Kidney capillary endothelial cell (primary cell): ENCODE measurements around the gene CD151.

Source experiments
- DNase-seq: peaks from one replicate; pipeline ENCODE4 v3.0.0-alpha.2; 2018; ENCODE audit warnings: low spot score

The CD151 gene

DNA sequence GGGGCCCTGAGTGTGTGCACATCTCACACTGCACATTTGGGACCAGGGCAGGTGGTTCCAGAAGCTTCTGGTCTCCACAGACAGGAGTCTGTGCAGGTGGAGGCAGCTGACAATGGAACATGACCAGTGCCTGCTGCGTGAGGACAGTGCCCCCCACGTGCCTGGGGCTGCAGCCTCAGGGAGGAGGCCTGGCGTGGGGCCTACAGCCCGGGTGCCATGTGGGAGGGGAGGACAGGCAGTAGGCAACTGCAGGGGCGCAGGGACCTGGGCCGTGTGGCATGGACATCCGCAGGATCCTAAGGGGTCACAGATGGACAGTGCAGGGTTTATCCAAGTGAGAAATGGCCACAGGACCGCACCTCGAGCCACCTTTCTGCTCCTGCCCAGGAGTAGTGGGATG is 38.7 kb downstream of the CD151 start:
- DNase-seq = no peak

DNA sequence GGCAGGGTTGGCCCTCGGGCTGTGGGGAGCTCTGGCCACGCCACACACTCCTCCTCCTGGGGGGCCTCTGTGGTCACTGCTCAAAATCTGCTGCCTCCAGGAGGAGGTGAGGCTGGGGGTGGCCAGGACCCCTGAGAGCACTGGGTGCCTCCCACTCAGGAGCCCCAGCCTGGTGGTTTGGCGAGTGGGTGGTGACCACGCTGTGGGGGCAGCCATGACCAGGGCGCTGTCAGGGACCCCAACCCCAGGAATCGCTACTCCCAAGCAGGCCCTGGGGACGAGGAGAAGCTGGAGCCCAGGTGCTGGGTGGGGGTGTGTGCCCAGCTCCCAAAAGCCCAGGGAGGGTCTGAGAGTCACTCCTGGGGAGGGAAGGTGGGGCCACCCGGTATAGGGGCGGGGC is 40.0 kb downstream of the CD151 start:
- no peak for DNase-seq

DNA sequence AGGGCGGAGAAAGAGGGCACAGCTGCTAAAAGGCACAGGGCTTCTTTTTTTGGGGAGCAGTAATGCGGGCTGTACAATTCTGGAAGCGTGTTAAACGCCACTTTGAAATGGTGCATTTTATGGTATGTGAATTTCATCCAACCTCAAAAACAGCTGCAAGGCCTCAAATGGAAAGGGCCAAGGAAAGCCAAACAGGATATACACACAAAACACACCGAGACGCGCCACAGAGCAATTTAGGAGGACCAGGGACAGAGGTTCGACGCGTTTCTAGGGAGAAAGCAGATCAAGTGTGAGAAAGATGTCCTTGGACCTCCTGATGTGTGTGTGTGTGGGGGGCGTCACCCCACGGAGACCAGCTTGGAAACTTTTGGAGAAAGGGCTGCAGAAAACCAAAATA is 41.0 kb downstream of the CD151 start:
- no peak for DNase-seq

DNA sequence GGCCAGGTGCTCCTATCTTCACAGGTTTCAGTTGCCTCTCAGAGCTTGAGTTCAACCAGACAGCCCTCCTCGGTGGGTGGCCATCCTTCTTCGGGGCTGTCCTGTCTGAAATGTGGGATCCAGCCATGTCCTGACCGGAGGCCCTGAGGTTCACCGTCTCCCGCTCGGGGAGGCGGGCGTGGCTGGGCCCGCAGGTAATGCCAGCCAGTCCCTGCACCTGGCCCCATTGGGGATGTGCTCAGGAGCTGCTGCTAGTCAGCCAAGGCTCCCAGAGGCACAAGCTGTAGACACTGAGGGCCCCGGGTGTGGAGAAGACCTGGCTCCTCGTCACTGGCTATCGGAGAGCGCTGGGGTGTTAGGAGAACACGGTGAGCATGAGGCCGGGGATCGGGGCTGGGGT is 42.5 kb downstream of the CD151 start:
- DNase-seq = no peak

DNA sequence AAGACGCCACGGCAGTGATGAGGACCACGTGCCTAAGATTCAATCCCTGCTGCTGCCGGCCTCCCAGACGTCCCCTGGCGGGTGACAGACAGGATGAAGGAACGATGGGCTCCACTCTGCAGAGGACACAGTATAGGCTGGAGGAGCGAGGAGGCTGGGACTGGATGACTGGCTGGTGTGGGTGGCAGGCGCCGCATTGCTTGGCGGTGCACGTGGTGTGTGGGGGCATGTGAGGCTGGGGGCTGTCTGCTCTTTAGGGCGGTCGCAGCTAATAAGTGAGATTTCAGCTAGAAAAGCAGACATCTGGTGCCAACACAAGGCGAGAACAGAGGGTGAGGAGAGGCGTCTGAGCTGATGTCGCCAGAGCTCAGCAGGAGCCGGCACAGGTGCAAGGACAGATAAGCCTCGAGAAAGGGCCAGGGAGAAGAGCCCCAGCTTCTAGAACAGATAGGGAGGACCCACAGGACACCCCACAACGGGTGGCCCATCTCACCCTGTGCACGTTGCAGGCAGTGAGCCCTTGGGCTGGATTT is 43.1 kb downstream of the CD151 start:
- no peak for DNase-seq

DNA sequence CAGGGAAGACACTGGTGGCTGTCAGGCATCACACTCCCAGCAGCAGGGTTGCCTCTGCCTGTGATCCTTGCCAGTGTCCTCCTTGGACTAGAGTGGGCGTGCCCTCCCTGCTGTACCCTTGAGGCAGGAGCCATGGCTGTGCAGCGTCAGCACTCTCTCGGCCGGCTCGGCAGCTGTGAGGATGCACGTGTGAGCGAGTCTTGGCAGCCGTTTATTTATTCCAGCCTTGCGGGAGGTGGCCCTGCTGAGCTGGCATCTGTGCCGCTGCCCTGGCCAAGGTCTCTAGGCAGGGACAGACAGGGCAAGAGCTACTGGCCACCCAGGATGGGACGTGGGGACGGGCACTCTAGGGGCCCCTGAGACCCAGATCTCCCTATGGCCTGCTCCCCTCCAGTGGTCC is 43.8 kb downstream of the CD151 start:
- DNase-seq = no peak

DNA sequence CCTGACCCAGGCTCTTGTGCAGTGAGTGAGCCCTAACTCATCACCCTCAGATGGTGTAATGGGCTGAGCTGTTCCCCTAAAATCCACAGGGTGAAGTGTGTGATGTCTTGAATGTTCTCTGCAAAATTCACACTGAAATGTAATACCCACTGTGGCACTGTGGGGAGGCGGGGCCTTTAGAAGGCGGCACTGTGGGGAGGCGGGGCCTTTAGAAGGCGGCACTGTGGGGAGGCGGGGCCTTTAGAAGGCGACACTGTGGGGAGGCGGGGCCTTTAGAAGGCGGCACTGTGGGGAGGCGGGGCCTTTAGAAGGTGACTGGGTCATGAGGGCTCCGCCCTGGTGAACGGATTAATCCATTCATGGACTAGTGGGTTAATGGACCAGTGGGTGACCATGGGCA is 44.8 kb downstream of the CD151 start:
- no peak for DNase-seq

DNA sequence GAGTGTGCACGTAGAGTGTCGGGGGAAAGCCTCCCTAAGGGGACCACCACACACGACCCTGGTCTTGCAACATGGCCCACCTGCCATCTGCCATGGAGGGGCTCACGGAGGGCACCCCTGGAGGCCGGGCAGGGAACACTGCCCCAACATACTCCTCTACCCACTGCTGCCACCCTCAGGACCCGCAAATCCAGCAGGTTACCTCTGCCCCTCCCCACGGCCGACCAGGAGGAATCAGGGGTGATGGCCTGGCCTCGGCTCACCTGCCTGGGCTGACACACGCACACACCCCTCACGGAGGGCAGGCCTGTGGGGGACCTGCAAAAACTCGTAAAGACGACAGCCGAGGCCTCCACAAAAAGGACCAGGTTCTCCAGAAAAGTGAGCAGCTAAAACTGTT is 47.7 kb downstream of the CD151 start:
- no peak for DNase-seq

DNA sequence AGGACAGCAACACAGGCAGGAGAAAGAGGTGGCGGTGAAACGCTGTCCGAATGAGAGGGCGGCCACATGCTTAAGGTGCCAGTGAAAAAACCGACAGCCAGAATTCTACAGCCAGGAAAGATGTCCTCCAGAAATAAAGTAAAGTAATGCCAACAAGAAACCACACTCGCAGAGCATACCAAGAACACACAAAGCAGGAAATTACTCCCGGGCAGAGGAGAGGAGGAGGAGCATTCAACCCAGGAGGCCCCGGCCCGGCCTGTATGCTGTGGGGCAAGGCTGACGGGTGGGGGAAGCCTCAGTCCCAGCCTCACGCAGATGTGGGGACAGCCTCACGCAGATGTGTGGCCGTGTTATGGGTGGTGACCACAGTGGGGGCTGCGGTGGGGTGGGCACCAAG is 49.8 kb downstream of the CD151 start:
- DNase-seq = no peak

DNA sequence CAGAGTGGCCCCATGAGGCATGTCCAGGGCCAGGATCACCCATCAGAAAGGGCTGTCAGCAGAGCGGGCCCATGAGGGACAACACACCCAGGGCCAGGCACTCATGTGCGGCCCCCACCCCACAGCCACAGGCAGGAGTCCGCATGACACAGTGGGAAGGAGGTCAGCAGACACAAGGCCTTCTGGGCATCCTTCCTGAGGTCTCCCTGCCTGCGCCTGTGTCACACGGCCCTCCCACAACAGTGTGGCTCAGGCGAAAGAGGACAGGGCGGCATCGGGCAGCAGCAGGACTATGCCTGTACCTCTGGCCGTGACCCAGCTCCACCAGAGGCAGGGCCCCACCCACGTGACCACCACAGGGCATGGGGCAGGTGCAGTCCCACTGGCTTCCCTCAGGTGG is 50.8 kb downstream of the CD151 start:
- DNase-seq = no peak

DNA sequence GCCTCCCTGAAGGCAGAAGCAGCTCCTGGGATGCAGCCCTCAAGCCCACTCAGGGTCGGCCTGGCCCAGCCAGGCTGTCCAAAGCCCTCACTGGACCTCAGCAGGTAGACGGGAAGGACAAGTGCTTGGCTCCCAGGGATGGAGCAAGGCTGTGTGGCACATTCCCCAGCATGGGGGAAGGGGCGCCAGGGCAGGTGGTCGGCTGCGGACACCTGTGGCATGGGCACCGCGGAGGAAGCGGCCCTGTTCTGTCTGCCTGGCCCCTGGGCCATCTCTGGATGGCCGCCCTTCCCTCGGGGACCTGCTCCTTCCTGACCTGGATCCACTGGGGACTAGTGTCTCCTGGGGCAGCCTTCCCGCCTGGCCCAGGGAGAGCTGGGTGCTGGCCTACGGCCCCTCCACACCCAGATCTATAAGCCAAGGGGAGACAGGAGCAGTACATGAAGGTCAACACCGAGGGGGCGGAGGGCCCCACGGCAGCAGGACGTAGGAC is 51.9 kb downstream of the CD151 start:
- DNase-seq = no peak

DNA sequence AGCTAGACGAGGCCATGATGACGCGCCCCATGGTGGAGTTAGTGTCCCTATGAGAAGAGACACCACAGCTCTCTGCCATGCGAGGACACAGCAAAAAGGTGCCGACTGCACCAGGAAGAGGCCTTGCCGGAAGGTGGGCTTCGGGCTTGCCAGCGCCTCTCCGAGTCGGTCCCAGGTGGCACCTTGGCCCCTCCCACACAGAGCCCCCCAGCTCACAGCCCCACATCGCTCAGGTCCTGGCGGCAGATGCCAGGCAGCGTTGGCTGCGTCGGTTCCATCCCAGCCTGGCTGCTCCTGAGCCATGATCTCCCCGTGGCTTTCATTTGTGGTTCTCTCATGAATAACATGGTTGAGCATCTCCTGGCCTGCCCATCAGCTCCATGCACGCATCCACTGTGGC is 53.8 kb downstream of the CD151 start:
- no peak for DNase-seq

DNA sequence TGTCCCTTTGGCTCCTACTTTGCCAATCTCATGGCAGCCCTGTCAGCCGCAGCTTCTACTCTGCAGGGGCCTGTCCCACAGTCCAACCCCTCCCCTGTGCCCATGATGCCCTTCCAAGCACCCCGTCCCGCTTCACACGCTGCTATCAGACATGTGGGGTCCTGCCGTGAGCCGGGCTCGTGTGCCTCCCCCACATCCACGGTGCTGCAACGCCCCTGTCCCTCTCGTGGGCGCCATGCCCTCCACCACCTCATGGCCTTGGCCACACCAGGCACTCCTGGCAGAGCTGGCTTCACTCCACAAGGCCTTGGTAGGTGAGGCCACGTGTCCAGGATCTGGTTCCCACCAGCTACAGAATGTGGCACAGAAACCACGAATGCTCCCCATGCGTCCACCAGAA is 54.8 kb downstream of the CD151 start:
- no peak for DNase-seq
